H9 (cell line): ENCODE results near the gene IFNL2. TPM values are rescaled to one million over a fixed set of nuclear protein-coding genes. Genes with fewer than 3 reads are reported as not detected.

Experiments used
- DNase-seq: peaks from one replicate; pipeline ENCODE4 v3.0.0-alpha.2; 2017
- H2AFZ ChIP-seq: one replicate; pipeline ENCODE4 v1.6.1; 2013; ENCODE audit warnings: mild to moderate bottlenecking, low read length, control low read depth, moderate library complexity
- H2AK5ac ChIP-seq: 2 replicates; pipeline ENCODE4 v1.6.1; 2013; ENCODE audit warnings: low read length, control low read depth, mixed read lengths; ENCODE audit not compliant: insufficient read length
- H2BK120ac ChIP-seq: one replicate; pipeline ENCODE4 v1.6.1; 2013; ENCODE audit warnings: low read depth, mild to moderate bottlenecking, low read length, control low read depth, inconsistent platforms; ENCODE audit not compliant: poor library complexity, severe bottlenecking
- H2BK12ac ChIP-seq: 2 replicates; pipeline ENCODE4 v1.6.1; 2013; ENCODE audit warnings: low read length, control low read depth, mixed read lengths, low read depth; ENCODE audit not compliant: insufficient read length
- H2BK15ac ChIP-seq: 2 replicates; pipeline ENCODE4 v1.6.1; 2013; ENCODE audit warnings: low read depth, low read length, control low read depth
- H2BK20ac ChIP-seq: one replicate; pipeline ENCODE4 v1.6.1; 2013; ENCODE audit warnings: low read depth, mild to moderate bottlenecking, low read length, control low read depth, inconsistent platforms; ENCODE audit not compliant: poor library complexity, severe bottlenecking
- H2BK5ac ChIP-seq: 2 replicates; pipeline ENCODE4 v1.6.1; 2013; ENCODE audit warnings: low read length, control low read depth, mixed read lengths; ENCODE audit not compliant: insufficient read length
- H3K14ac ChIP-seq: 2 replicates; pipeline ENCODE4 v1.6.1; 2013; ENCODE audit warnings: low read length, control low read depth; ENCODE audit not compliant: insufficient read depth
- H3K18ac ChIP-seq: 2 replicates; pipeline ENCODE4 v1.6.1; 2013; ENCODE audit warnings: low read depth, mild to moderate bottlenecking, mixed read lengths, low read length, control low read depth; ENCODE audit not compliant: insufficient read length
- H3K23ac ChIP-seq: 2 replicates; pipeline ENCODE4 v1.6.1; 2013; ENCODE audit warnings: low read length, control low read depth, mixed read lengths, low read depth; ENCODE audit not compliant: insufficient read length
- H3K23me2 ChIP-seq: 2 replicates; pipeline ENCODE4 v1.6.1; 2013; ENCODE audit warnings: low read depth, mild to moderate bottlenecking, mixed read lengths, low read length, control low read depth; ENCODE audit not compliant: insufficient read length, poor library complexity, severe bottlenecking
- H3K27ac ChIP-seq: 2 replicates; pipeline ENCODE4 v1.5.1; 2013; ENCODE audit warnings: low read length, control low read depth, mixed read lengths, low read depth; ENCODE audit not compliant: insufficient read length
- H3K27me3 ChIP-seq: 2 replicates; pipeline ENCODE4 v1.6.1; 2013; ENCODE audit warnings: low read length, control low read depth, inconsistent platforms; ENCODE audit not compliant: insufficient read depth
- H3K4ac ChIP-seq: 2 replicates; pipeline ENCODE4 v1.6.1; 2013; ENCODE audit warnings: low read depth, mild to moderate bottlenecking, control low read depth, inconsistent platforms, low read length, moderate library complexity
- H3K4me1 ChIP-seq: 2 replicates; pipeline ENCODE4 v1.6.1; 2013; ENCODE audit warnings: low read length, control low read depth, inconsistent platforms; ENCODE audit not compliant: insufficient read depth
- H3K4me2 ChIP-seq: 2 replicates; pipeline ENCODE4 v1.6.1; 2013; ENCODE audit warnings: low read length, control low read depth, mixed read lengths; ENCODE audit not compliant: insufficient read length, insufficient read depth
- H3K56ac ChIP-seq: 2 replicates; pipeline ENCODE4 v1.6.1; 2013; ENCODE audit warnings: low read depth, mild to moderate bottlenecking, mixed read lengths, low read length, control low read depth; ENCODE audit not compliant: insufficient read length
- H3K79me1 ChIP-seq: 2 replicates; pipeline ENCODE4 v1.6.1; 2013; ENCODE audit warnings: low read depth, mild to moderate bottlenecking, moderate library complexity, low read length, control low read depth, inconsistent platforms; ENCODE audit not compliant: insufficient read depth, poor library complexity, severe bottlenecking
- H3K79me2 ChIP-seq: 2 replicates; pipeline ENCODE4 v1.6.1; 2013; ENCODE audit warnings: low read length, control low read depth, inconsistent platforms; ENCODE audit not compliant: insufficient read depth
- H3K9ac ChIP-seq: 2 replicates; pipeline ENCODE4 v1.6.1; 2013; ENCODE audit warnings: low read length, control low read depth, mixed read lengths; ENCODE audit not compliant: insufficient read length; ENCODE audit errors: extremely low read depth
- H3K9me3 ChIP-seq: one replicate; pipeline ENCODE4 v1.6.1; 2013; ENCODE audit warnings: low read depth, low read length, inconsistent platforms; ENCODE audit not compliant: control insufficient read depth
- H3T11ph ChIP-seq: one replicate; pipeline ENCODE4 v1.6.1; 2013; ENCODE audit warnings: mild to moderate bottlenecking, low read length, control low read depth, inconsistent platforms
- H4K20me1 ChIP-seq: one replicate; pipeline ENCODE4 v1.6.1; 2013; ENCODE audit not compliant: control insufficient read depth, insufficient read length, insufficient read depth
- H4K5ac ChIP-seq: 2 replicates; pipeline ENCODE4 v1.6.1; 2013; ENCODE audit warnings: low read depth, mild to moderate bottlenecking, mixed read lengths, low read length, control low read depth; ENCODE audit not compliant: insufficient read length
- H4K8ac ChIP-seq: replicated peaks from 2 replicates; pipeline ENCODE4 v1.6.1; 2013; ENCODE audit warnings: low read length, control low read depth, mixed read lengths, low read depth; ENCODE audit not compliant: insufficient read length
- H4K91ac ChIP-seq: 2 replicates; pipeline ENCODE4 v1.6.1; 2013; ENCODE audit warnings: low read depth, mild to moderate bottlenecking, moderate library complexity, mixed read lengths, low read length, control low read depth; ENCODE audit not compliant: insufficient read length
- H3K27ac Mint-ChIP-seq, 3 experiments: 2 replicates in 2 of 3; 3 replicates in 1 of 3; pipeline ENCODE4 v1.8.0; 2020 to 2021; ENCODE audit warnings: mixed read lengths in 3 of 3, mild to moderate bottlenecking in 1 of 3, moderate library complexity in 1 of 3
- H3K27me3 Mint-ChIP-seq: 2 replicates; pipeline ENCODE4 v1.8.0; 2021; ENCODE audit warnings: low read depth, mild to moderate bottlenecking, moderate library complexity, mixed read lengths
- H3K36me3 Mint-ChIP-seq, 3 experiments: 2 replicates in 2 of 3; 3 replicates in 1 of 3; pipeline ENCODE4 v1.8.0; 2020 to 2021; ENCODE audit warnings: low read depth in 3 of 3, mixed read lengths in 3 of 3; ENCODE audit not compliant: insufficient read depth in 1 of 3
- H3K4me1 Mint-ChIP-seq, 2 experiments: 2 replicates each; pipeline ENCODE4 v1.8.0; 2020; ENCODE audit warnings: mixed read lengths in 2 of 2
- H3K4me3 Mint-ChIP-seq, 2 experiments: 2 replicates in 1 of 2; 3 replicates in 1 of 2; pipeline ENCODE4 v1.8.0; 2020 to 2021; ENCODE audit warnings: mild to moderate bottlenecking in 2 of 2, mixed read lengths in 2 of 2, moderate library complexity in 1 of 2
- H3K9me3 Mint-ChIP-seq, 2 experiments: 2 replicates in 1 of 2; 3 replicates in 1 of 2; pipeline ENCODE4 v1.8.0; 2020; ENCODE audit warnings: mild to moderate bottlenecking in 2 of 2, mixed read lengths in 2 of 2, moderate library complexity in 1 of 2
- WGBS: extraction: QIAGEN DNeasy Blood & Tissue Kit; methylation state at CpG from one replicate; pipeline ENCODE4 v1.1.7; 2013; ENCODE audit warnings: missing lambda C conversion rate, low lambda C conversion rate, mixed read lengths; ENCODE audit not compliant: insufficient read length; ENCODE audit errors: extremely low coverage; 5-methylcytosine and 5-hydroxymethylcytosine counted together
- total RNA-seq: library from RNA; stranded (reverse); gene quantifications from 2 replicates; pipeline ENCODE4 v1.2.1, GENCODE V29; 2021
- TF ChIP-seq, protein P1 (sequence below): fragments of 200-600 bp; sonication (generic); conservative IDR thresholded peaks from 3 replicates; pipeline ENCODE4 v1.8.0; 2021; ENCODE audit warnings: antibody characterized with exemption, mild to moderate bottlenecking

Gene IFNL2
- total RNA-seq, 1 experiment from 2014 or later: not detected

DNA sequence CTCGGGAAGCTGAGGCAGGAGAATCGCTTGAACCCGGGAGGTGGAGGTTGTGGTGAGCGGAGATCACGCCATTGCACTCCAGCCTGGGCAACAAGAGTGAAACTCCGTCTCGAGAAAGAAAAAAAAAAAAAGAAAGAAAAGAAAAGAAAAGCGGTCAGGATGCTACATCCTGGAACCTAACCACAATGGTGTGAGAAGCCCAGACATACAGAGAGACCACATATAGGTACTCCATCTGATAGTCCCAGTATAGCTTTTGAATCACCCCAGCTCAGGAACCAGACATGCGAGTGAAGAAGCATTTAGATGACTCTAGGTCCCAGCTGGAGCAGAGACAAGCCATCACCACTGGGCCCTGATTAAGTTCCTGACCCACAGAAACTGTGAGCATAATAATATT lies 31.2 kb downstream of the IFNL2 start:
- H2AK5ac ChIP-seq: no peak overlapping the region
- no peak overlapping the region for H3K9ac ChIP-seq
- no peak overlapping the region for H3T11ph ChIP-seq
- TF ChIP-seq, protein P1, sequence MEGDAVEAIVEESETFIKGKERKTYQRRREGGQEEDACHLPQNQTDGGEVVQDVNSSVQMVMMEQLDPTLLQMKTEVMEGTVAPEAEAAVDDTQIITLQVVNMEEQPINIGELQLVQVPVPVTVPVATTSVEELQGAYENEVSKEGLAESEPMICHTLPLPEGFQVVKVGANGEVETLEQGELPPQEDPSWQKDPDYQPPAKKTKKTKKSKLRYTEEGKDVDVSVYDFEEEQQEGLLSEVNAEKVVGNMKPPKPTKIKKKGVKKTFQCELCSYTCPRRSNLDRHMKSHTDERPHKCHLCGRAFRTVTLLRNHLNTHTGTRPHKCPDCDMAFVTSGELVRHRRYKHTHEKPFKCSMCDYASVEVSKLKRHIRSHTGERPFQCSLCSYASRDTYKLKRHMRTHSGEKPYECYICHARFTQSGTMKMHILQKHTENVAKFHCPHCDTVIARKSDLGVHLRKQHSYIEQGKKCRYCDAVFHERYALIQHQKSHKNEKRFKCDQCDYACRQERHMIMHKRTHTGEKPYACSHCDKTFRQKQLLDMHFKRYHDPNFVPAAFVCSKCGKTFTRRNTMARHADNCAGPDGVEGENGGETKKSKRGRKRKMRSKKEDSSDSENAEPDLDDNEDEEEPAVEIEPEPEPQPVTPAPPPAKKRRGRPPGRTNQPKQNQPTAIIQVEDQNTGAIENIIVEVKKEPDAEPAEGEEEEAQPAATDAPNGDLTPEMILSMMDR: no peak
- H2BK120ac ChIP-seq: no peak overlapping the region
- no peak overlapping the region for H3K23ac ChIP-seq
- no peak overlapping the region for H4K91ac ChIP-seq
- Mint-ChIP-seq H3K27me3 (peaks cover 36% of the 10 kb centered on the region), H3K36me3 (no peaks in the 10 kb centered on the region), H3K9me3 (no peaks in the 10 kb centered on the region), H3K4me1 (peaks cover 2 to 26% of the 10 kb centered on the region in 2 experiments), H3K27ac (no peak overlapping the region), H3K4me3 (no peak overlapping the region)
- H3K23me2 ChIP-seq: no peaks in the 10 kb centered on the region
- no peak overlapping the region for H2BK15ac ChIP-seq
- H3K79me1 ChIP-seq: no peaks in the 10 kb centered on the region
- no peaks in the 10 kb centered on the region for H3K4me1 ChIP-seq
- no peak overlapping the region for H2AFZ ChIP-seq
- no peak overlapping the region for H3K4me2 ChIP-seq
- H4K8ac ChIP-seq: no peak overlapping the region
- DNase-seq: no peak
- no peak overlapping the region for H2BK5ac ChIP-seq
- no peak overlapping the region for H3K4ac ChIP-seq
- H3K27me3 ChIP-seq: no peaks in the 10 kb centered on the region
- no peak overlapping the region for H3K56ac ChIP-seq
- H2BK20ac ChIP-seq: no peak overlapping the region
- no peak overlapping the region for H2BK12ac ChIP-seq
- H3K18ac ChIP-seq: no peak overlapping the region
- H3K14ac ChIP-seq: no peak overlapping the region
- no peaks in the 10 kb centered on the region for H3K9me3 ChIP-seq
- H3K79me2 ChIP-seq: no peaks in the 10 kb centered on the region
- H4K5ac ChIP-seq: no peak overlapping the region
- no peak overlapping the region for H3K27ac ChIP-seq
- H4K20me1 ChIP-seq: no peaks in the 10 kb centered on the region
- no CpG with 5 or more reads among the region's 9 CpGs for WGBS
